Left ventricle myocardium inferior (tissue), 1 donor: Measurements from ENCODE around the gene GPR152. TPM values are rescaled to one million over a fixed set of nuclear protein-coding genes. Genes with fewer than 3 reads are reported as not detected.

Experiments used
- DNase-seq: peaks from one replicate; pipeline ENCODE4 v3.0.0-alpha.2; 2020
- H3K27ac ChIP-seq: fragments of 200-600 bp; replicated peaks from 2 replicates; pipeline ENCODE4 v1.8.0; 2021
- H3K27me3 ChIP-seq: fragments of 200-600 bp; 2 replicates; pipeline ENCODE4 v1.8.0; 2021; ENCODE audit warnings: low read depth
- H3K36me3 ChIP-seq: fragments of 200-600 bp; 2 replicates; pipeline ENCODE4 v1.8.0; 2021
- H3K4me1 ChIP-seq: fragments of 200-600 bp; 2 replicates; pipeline ENCODE4 v1.8.0; 2021
- H3K4me3 ChIP-seq: fragments of 200-600 bp; 2 replicates; pipeline ENCODE4 v1.8.0; 2021; ENCODE audit warnings: mild to moderate bottlenecking, moderate library complexity
- H3K9me3 ChIP-seq: fragments of 200-600 bp; replicated peaks from 2 replicates; pipeline ENCODE4 v1.8.0; 2021
- intact Hi-C: fragments of 100-400 bp; cut with micrococcal nuclease; formaldehyde crosslinking; loops from one replicate; pipeline ENCODE4 v1.11.0; 2022
- total RNA-seq: library from RNA; stranded (reverse); fragmentation: NEBNext Ultra II Directional; extraction: Animal tissue kit (Norgen Biotek cat#: 25700); gene quantifications from one replicate; pipeline ENCODE4 v1.2.1, GENCODE V29; 2021
- TF ChIP-seq, protein P1 (sequence below): fragments of 200-600 bp; IDR thresholded peaks from 2 replicates; pipeline ENCODE4 v1.8.0; 2021; ENCODE audit warnings: antibody characterized with exemption, mild to moderate bottlenecking, borderline replicate concordance
- donor health status: DM: no; HTN: yes; CAD: no; lungs with severe emphysema.

Gene GPR152
- total RNA-seq, 1 donor from 2014 or later: not detected

DNA sequence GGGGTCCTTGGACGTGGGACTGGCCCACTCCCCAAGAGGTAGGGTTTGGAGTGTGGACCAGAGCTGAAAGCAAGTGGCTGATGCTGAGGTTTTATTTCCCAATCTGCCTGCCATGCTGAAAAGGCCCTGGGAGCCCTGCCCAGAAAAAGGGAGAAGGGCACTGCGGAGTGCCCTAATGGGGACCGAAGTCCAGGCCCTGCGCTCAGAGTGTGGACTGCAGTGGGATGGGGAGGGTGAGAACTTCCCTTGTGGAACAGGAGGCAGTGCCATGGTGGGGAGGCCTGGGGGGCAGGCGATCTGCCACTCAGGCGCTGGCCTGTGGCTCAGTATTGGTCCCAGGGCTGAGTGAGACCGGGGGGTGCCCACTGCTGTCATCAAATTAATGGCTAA is 4.3 kb downstream of the GPR152 start:
- no peaks in the 10 kb centered on the region for H3K36me3 ChIP-seq
- H3K27ac ChIP-seq: no peak overlapping the region
- TF ChIP-seq, protein P1, sequence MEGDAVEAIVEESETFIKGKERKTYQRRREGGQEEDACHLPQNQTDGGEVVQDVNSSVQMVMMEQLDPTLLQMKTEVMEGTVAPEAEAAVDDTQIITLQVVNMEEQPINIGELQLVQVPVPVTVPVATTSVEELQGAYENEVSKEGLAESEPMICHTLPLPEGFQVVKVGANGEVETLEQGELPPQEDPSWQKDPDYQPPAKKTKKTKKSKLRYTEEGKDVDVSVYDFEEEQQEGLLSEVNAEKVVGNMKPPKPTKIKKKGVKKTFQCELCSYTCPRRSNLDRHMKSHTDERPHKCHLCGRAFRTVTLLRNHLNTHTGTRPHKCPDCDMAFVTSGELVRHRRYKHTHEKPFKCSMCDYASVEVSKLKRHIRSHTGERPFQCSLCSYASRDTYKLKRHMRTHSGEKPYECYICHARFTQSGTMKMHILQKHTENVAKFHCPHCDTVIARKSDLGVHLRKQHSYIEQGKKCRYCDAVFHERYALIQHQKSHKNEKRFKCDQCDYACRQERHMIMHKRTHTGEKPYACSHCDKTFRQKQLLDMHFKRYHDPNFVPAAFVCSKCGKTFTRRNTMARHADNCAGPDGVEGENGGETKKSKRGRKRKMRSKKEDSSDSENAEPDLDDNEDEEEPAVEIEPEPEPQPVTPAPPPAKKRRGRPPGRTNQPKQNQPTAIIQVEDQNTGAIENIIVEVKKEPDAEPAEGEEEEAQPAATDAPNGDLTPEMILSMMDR: no peak
- no peaks in the 10 kb centered on the region for H3K27me3 ChIP-seq
- H3K4me1 ChIP-seq: peaks cover 22% of the 10 kb centered on the region
- no peaks in the 10 kb centered on the region for H3K9me3 ChIP-seq
- H3K4me3 ChIP-seq: no peak overlapping the region
- DNase-seq: no peak
- intact Hi-C loops: no loop called here

DNA sequence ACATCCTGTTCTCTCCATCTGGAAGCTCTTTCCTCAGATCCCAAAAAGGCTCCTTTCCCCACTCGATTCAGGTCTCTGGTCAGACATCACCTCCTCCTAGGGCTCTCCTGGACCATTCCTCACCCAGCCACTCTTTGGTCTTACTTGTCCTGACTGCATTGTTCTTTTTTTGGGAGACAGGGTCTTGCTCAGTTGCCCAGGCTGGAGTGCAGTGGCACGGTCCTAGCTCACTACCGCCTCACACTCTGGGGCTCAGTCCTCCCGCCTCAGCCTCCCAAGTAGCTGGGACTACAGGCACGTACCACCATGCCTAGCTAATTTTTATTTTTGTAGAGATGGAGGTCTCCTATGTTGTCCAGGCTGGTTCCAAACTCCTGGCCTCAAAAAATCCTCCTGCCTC is 7.0 kb downstream of the GPR152 start:
- TF ChIP-seq, protein P1: no peak
- no peak for DNase-seq
- Histone ChIP-seq H3K27ac (no peak overlapping the region), H3K36me3 (peaks cover 13% of the 10 kb centered on the region), H3K27me3 (no peaks in the 10 kb centered on the region), H3K4me1 (peaks cover 39% of the 10 kb centered on the region), H3K4me3 (no peak overlapping the region), H3K9me3 (no peaks in the 10 kb centered on the region)
- intact Hi-C loops: no loop called here

DNA sequence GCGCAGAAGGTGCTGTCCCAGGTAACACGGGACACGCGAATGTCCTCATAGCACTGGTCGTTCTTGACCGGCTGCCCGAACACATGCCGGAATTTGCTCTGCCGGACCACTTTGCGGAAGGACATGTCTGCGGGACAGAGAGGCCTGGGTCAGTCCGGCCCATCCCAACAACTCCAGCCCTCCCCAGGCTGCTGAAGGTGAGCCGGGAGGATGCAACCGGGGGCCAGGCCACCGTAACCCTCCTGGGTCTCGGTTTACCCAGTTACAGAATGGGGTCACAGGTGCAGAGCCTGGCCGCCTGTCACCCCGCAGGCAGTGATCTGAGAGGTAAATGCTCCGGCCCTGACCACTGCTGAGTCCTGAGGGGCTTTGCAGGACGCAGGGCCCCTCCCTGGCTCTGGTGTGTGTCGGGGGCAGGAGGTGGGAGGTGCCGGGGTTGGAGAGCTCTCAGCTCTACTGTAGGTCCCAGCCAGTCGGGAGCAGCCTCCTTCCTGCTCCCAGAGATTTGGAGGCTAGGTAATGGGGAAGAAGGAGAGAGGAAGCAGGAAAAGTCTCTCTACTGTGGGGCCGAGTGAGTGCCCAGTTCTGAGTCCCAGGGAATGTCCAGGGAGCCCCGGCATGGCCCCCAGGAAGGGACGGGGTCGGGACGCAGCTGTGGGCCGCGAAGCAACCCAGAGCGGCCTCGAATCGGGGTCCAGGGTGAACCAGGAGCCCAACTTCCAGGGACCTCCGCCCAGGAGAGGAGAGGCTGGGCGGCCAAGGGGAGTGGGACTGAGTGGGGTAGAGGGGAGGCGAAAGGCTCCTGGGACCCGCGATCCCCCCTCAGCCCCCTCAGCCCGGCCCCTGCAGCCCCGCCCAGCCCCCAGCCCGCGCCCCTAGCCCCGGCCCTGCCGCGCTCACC is 9.8 kb downstream of the GPR152 start:
- TF ChIP-seq, protein P1: no peak
- intact Hi-C loops: no loop called here
- no peaks in the 10 kb centered on the region for H3K27me3 ChIP-seq
- no peak for DNase-seq
- H3K27ac ChIP-seq: peak overlapping the region; percentile 94
- H3K4me1 ChIP-seq: peaks cover 55% of the 10 kb centered on the region
- peaks cover 21% of the 10 kb centered on the region for H3K36me3 ChIP-seq
- H3K4me3 ChIP-seq: peak overlapping the region; percentile 95
- H3K9me3 ChIP-seq: no peaks in the 10 kb centered on the region

DNA sequence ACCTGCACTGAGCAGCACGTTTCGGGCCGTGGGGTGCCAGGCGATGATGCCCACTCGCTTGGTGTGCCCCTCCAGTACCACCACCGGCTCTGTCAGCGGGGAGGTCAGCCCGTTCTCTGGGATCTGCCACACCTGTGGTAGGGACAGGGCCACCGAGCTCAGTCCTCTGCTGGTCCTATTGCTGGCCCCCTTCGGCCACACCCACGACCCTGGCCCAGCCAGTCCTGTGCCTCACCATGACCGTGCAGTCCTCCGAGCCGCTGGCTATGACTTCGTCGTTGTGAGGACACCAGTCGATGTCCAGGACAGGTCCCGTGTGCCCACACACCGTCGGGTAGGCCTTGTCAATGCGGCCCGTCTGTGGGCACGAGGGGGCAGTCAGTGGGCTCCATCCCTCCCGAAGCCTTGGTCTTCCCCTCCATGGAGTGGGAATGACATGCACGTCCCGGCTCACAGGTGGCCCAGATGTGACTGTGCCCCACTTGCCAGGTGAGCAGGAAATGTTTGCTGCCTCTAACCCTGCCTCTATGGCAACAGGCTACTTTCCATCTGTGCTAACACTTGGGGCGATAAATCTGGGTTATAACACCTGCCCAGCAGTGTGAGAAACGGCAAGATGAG is 10.7 kb downstream of the GPR152 start:
- no peak for DNase-seq
- H3K4me3 ChIP-seq: peak overlapping the region; percentile 95
- H3K36me3 ChIP-seq: peaks cover 26% of the 10 kb centered on the region
- TF ChIP-seq, protein P1: no peak
- H3K4me1 ChIP-seq: peaks cover 64% of the 10 kb centered on the region
- H3K27ac ChIP-seq: peak overlapping the region; percentile 94
- intact Hi-C loops: no loop called here
- H3K27me3 ChIP-seq: no peaks in the 10 kb centered on the region
- no peaks in the 10 kb centered on the region for H3K9me3 ChIP-seq

DNA sequence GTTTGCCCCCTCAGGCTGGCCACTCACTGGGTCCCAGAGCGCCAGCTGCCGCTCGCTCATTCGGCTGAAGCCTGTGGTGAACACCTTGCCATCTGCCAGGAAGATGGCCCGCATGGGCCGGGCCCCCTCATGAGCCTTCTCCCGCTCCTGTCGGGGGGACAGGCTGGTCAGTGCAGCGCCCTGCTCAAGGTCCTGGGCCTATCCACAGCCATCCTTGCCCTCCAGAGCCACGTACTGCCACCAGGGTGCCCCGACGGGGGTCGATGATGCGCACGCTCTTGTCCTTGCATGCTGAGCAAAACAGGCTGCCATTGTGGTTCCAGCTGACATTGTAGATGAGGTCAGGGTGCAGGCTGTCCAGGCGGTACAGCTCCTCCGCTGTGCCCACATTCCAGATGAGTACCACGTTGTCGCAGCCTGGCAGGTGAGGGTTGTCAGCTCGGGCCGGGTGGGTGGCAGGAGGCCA is 11.4 kb downstream of the GPR152 start:
- TF ChIP-seq, protein P1: no peak
- Histone ChIP-seq H3K4me1 (peaks cover 71% of the 10 kb centered on the region), H3K36me3 (peaks cover 30% of the 10 kb centered on the region), H3K27me3 (no peaks in the 10 kb centered on the region), H3K9me3 (no peaks in the 10 kb centered on the region), H3K4me3 (no peak overlapping the region), H3K27ac (no peak overlapping the region)
- no peak for DNase-seq
- intact Hi-C loops: no loop called here
